ENCODE data around the gene QSOX2. TPM values are rescaled to one million over a fixed set of nuclear protein-coding genes. Genes with fewer than 3 reads are reported as not detected.

Gene QSOX2
- total RNA-seq, 6 experiments from 2014 or later, result 2.9 to 8.7 (median 6.4) TPM

DNA sequence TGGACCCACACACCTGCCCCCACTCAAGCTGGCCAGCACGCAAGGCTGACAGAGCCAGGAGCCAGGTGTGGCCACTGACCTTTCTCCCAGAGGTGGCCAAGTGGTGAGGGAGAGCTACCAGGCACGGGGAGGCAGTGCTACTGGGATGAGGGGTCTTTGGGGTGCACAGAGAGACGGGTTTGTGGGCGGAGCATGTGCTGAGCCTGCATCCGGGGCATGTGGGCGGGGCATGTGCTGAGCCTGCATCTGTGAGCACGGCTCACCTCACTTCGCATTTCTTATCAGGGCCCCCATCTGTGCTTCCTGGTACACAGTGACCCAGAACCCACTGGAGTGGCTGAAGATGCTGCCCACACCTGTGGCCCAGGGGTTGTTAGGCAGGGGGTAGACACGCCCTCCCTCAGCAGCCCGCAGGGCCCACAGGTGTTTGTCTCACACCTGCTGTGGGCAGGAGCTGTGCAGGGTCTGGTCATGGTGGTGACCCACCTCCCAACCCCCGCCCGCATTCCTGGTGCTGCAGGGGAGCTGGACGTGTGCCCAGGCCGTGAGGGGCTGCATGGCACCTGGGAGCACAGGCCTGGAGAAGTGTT lies 36.8 kb upstream of the QSOX2 start:
- no peaks in the 10 kb centered on the region for H3K27me3 ChIP-seq
- H3K36me3 ChIP-seq, result no peaks in the 10 kb centered on the region
- peaks cover 0 to 5% (median 2%) of the 10 kb centered on the region in 4 donors for H3K4me1 ChIP-seq
- ATAC-seq (no peak), DNase-seq (no peak)
- H3K27ac ChIP-seq, result no peak overlapping the region
- H3K9me3 ChIP-seq, result no peaks in the 10 kb centered on the region
- TF ChIP-seq, protein P1, sequence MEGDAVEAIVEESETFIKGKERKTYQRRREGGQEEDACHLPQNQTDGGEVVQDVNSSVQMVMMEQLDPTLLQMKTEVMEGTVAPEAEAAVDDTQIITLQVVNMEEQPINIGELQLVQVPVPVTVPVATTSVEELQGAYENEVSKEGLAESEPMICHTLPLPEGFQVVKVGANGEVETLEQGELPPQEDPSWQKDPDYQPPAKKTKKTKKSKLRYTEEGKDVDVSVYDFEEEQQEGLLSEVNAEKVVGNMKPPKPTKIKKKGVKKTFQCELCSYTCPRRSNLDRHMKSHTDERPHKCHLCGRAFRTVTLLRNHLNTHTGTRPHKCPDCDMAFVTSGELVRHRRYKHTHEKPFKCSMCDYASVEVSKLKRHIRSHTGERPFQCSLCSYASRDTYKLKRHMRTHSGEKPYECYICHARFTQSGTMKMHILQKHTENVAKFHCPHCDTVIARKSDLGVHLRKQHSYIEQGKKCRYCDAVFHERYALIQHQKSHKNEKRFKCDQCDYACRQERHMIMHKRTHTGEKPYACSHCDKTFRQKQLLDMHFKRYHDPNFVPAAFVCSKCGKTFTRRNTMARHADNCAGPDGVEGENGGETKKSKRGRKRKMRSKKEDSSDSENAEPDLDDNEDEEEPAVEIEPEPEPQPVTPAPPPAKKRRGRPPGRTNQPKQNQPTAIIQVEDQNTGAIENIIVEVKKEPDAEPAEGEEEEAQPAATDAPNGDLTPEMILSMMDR (IDR thresholded peaks at IDR 0.05), result no peak
- TF ChIP-seq POLR2A (IDR thresholded peaks at IDR 0.05), result no peak
- H3K4me3 ChIP-seq, result no peak overlapping the region
- no CpG with 5 or more reads among the region's 14 CpGs for WGBS (ENCODE audit: insufficient coverage, low coverage, low lambda C conversion rate, missing lambda C conversion rate)
- intact Hi-C loops (cut with DNase I), result no loop called here

DNA sequence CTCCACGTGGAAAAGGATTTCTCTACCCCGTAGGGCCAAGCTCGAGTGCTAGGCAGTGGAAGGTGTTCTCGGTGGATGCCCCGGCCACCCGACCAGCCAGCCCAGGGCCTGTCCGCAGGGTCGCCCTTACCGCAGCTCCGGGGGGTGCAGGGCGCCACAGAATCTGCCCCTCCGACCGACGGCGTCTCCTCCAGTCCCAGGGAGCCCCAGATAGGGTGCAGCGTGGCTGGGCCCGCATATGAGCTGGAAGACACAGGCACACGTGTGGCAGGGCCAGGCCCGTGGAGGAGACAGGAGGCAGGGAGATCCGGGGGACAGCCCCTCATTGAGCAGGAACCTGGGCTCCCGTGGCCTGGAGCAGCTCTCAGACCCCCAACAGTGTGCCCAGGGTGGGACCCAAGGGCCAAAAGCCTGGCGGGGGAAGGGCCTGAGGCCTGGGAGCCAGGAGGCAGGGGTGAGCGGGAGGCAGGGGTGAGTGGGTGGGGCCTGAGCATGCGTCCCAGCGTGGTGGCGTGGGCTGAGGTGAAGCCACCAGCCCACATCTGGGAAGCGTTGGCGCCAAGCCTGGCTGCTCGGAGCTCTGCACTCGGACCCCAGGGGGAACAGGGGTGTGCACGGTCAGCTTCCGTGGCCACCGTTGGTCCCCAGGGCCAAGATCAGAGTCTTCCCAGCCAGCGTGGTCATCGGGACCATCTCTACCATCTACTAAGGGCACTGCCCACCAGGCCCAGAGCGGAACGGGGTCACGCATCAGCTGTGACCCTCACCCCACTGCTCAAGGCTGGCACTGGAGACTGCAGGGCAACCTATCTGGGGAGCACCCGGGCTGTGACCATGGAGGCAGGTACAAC lies 36.0 kb upstream of the QSOX2 start:
- DNase-seq (no peak), ATAC-seq (no peak)
- WGBS (ENCODE audit: insufficient coverage, low coverage, low lambda C conversion rate, missing lambda C conversion rate), result 0% methylated on average over 1 of the region's 39 CpGs
- Histone ChIP-seq H3K4me1 (peaks cover 0 to 5% (median 2%) of the 10 kb centered on the region in 4 donors), H3K4me3 (no peak overlapping the region), H3K27me3 (no peaks in the 10 kb centered on the region), H3K36me3 (no peaks in the 10 kb centered on the region), H3K27ac (no peak overlapping the region), H3K9me3 (no peaks in the 10 kb centered on the region)
- intact Hi-C loops (cut with DNase I), result no loop called here
- no peak for TF ChIP-seq POLR2A (IDR thresholded peaks at IDR 0.05)
- TF ChIP-seq, protein P1 (IDR thresholded peaks at IDR 0.05), result no peak

DNA sequence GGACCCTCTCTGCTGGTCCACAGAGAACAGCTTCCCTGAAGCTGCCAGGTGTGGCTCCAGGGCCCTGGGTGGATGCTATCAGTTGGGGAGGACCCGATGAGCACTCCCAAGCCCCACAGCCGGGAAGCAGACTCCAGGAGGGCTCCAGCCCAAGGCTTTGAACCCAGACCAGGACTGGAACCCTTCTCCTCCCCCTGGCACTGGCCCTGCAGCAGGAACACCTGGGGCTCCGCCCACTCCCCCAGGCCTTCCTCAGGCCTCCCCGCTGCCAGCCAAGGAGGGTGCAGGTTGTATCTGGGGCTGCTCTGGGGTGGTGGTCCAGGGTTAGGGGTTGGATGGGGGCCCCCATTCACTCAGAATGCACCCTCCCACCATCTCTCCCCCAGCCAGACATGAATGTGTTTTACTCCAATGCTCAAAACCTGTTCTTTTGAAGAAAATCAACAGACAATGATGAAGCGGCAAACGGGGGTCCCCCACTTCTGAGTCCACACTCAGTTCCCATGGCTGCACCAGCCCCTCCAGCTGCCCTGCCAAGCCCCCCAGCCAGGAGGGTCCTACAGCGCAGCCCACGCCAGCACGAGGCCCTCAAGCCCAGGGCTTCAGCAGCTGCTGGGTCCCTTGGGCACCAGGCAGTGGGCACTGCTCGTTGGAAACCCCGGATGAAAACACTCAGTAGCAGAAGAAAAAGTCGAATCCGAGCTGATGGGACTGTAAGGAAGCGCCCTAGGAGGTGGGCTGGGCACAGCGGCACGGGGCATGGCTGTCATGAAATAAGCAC lies 35.1 kb upstream of the QSOX2 start:
- intact Hi-C loops (cut with DNase I), result no loop called here
- TF ChIP-seq POLR2A (IDR thresholded peaks at IDR 0.05), result no peak
- TF ChIP-seq, protein P1 (IDR thresholded peaks at IDR 0.05), result no peak
- ATAC-seq (no peak), DNase-seq (no peak)
- no peak overlapping the region for H3K27ac ChIP-seq
- no peaks in the 10 kb centered on the region for H3K27me3 ChIP-seq
- H3K36me3 ChIP-seq, result no peaks in the 10 kb centered on the region
- H3K4me3 ChIP-seq, result no peak overlapping the region
- H3K4me1 ChIP-seq, result peaks cover 0 to 5% (median 2%) of the 10 kb centered on the region in 4 donors
- H3K9me3 ChIP-seq, result no peaks in the 10 kb centered on the region
- WGBS (ENCODE audit: insufficient coverage, low coverage, low lambda C conversion rate, missing lambda C conversion rate), result 90% methylated on average over 8 of the region's 16 CpGs

DNA sequence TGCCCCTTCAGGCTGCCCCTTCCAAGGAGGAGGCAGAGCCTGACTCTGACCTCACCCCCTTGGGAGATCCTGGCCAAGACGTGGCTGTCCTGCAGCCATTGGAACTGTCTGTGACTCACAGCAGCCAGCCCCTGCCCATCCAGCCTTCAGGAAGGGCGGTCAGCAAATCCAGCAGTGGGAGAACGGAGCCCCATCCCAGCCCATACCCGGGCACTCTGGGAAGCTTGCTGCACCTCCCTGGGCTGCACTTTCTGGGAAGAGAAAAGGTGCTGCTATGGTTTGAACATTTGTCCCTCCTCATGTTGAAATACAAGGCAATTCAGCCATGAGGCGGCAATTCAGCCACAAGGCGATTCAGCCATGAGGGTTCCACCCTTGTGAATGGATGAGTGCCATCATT lies 33.9 kb upstream of the QSOX2 start:
- Histone ChIP-seq H3K9me3 (no peaks in the 10 kb centered on the region), H3K27ac (no peak overlapping the region), H3K36me3 (no peaks in the 10 kb centered on the region), H3K4me1 (peaks cover 0 to 5% (median 2%) of the 10 kb centered on the region in 4 donors), H3K4me3 (no peak overlapping the region), H3K27me3 (no peaks in the 10 kb centered on the region)
- intact Hi-C loops (cut with DNase I), result loop anchor here in 1 of 2 donors (10.0 kb wide), 2 partner anchors 105 to 135 kb away; no protein-coding TSS in a partner anchor
- DNase-seq (no peak), ATAC-seq (no peak)
- WGBS (ENCODE audit: insufficient coverage, low coverage, low lambda C conversion rate, missing lambda C conversion rate), result 68% methylated on average over 3 of the region's 6 CpGs
- no peak for TF ChIP-seq POLR2A (IDR thresholded peaks at IDR 0.05)
- TF ChIP-seq, protein P1 (IDR thresholded peaks at IDR 0.05), result no peak

All from right lobe of liver (tissue), 6 donors.